Loucy (cell line): ENCODE data around the gene LRP10.

Source experiments
- H2AFZ ChIP-seq: fragments of 200-600 bp; sonication (generic); 2 replicates; pipeline ENCODE4 v1.6.0; 2016; ENCODE audit warnings: antibody characterized with exemption, mild to moderate bottlenecking, low read length, moderate library complexity
- H3F3A ChIP-seq: fragments of 200-600 bp; 2 replicates; pipeline ENCODE4 v1.6.0; 2016; ENCODE audit warnings: antibody characterized with exemption, low read depth, mild to moderate bottlenecking
- H3K27me3 ChIP-seq: fragments of 200-600 bp; sonication (generic); 2 replicates; pipeline ENCODE4 v1.6.1; 2014; ENCODE audit warnings: low read length, mild to moderate bottlenecking; ENCODE audit not compliant: insufficient read depth, poor library complexity, severe bottlenecking
- H3K36me3 ChIP-seq: fragments of 200-600 bp; sonication (generic); 2 replicates; pipeline ENCODE4 v1.6.1; 2016; ENCODE audit warnings: low read length; ENCODE audit not compliant: insufficient read depth
- H3K4me1 ChIP-seq: fragments of 200-600 bp; sonication (generic); 2 replicates; pipeline ENCODE4 v1.5.1; 2014; ENCODE audit warnings: low read length, mild to moderate bottlenecking; ENCODE audit not compliant: insufficient read depth, poor library complexity, severe bottlenecking
- H3K4me2 ChIP-seq: fragments of 200-600 bp; sonication (generic); 2 replicates; pipeline ENCODE4 v1.6.0; 2014; ENCODE audit warnings: antibody characterized with exemption, low read length, low read depth, mild to moderate bottlenecking; ENCODE audit not compliant: poor library complexity, severe bottlenecking
- H3K4me3 ChIP-seq: fragments of 200-600 bp; sonication (generic); 2 replicates; pipeline ENCODE4 v1.5.1; 2014; ENCODE audit warnings: low read length, mild to moderate bottlenecking, mixed read lengths; ENCODE audit not compliant: poor library complexity, severe bottlenecking
- H3K79me2 ChIP-seq: fragments of 200-600 bp; sonication (generic); 2 replicates; pipeline ENCODE4 v1.6.1; 2014; ENCODE audit warnings: low read length; ENCODE audit not compliant: insufficient read depth
- H3K9ac ChIP-seq: fragments of 200-600 bp; sonication (generic); 2 replicates; pipeline ENCODE4 v1.6.0; 2014; ENCODE audit warnings: mild to moderate bottlenecking, low read depth, low read length, moderate library complexity; ENCODE audit not compliant: poor library complexity, severe bottlenecking
- H3K9me2 ChIP-seq: fragments of 200-600 bp; sonication (generic); replicated peaks from 2 replicates; pipeline ENCODE4 v1.6.1; 2016; ENCODE audit warnings: low read depth, low read length, mixed read lengths
- H3K9me3 ChIP-seq: fragments of 200-600 bp; sonication (generic); 2 replicates; pipeline ENCODE4 v1.6.1; 2014; ENCODE audit warnings: mild to moderate bottlenecking, antibody characterized with exemption, low read length, low read depth; ENCODE audit not compliant: insufficient read depth
- H4K20me1 ChIP-seq: fragments of 200-600 bp; sonication (generic); 2 replicates; pipeline ENCODE4 v1.6.0; 2014; ENCODE audit warnings: antibody characterized with exemption, low read length, mild to moderate bottlenecking; ENCODE audit not compliant: insufficient read depth, poor library complexity, severe bottlenecking
- EZH2phosphoT487 ChIP-seq: fragments of 200-600 bp; IDR thresholded peaks from 2 replicates; pipeline ENCODE4 v1.6.1; 2018; ENCODE audit warnings: antibody characterized with exemption, mild to moderate bottlenecking, moderate library complexity, borderline replicate concordance
- TF ChIP-seq, protein P1 (sequence below): fragments of 200-600 bp; sonication (generic); conservative IDR thresholded peaks from 2 replicates; pipeline ENCODE4 v1.5.1; 2014; ENCODE audit warnings: mild to moderate bottlenecking, antibody characterized with exemption, low read length

LRP10 gene

GRCh38 chr14:22906073-22906472 lies 34.5 kb downstream of the LRP10 start:
- Histone ChIP-seq H3K36me3 (peaks cover 64% of the 10 kb centered on the region; the same call in 1 of the 2 replicates), H3K79me2 (0 out of 2 replicates have a peak, but pooled peaks cover under 1% of the 10 kb centered on the region), H3K4me1 (no peaks in the 10 kb centered on the region), H3K4me2 (no peak overlapping the region), H3K27me3 (no peaks in the 10 kb centered on the region), H3F3A (no peaks in the 10 kb centered on the region), H3K9ac (no peak overlapping the region), H2AFZ (no peak overlapping the region), H3K9me3 (no peaks in the 10 kb centered on the region), H3K9me2 (no peaks in the 10 kb centered on the region), H3K4me3 (no peak overlapping the region), H4K20me1 (no peaks in the 10 kb centered on the region)
- TF ChIP-seq, protein P1, sequence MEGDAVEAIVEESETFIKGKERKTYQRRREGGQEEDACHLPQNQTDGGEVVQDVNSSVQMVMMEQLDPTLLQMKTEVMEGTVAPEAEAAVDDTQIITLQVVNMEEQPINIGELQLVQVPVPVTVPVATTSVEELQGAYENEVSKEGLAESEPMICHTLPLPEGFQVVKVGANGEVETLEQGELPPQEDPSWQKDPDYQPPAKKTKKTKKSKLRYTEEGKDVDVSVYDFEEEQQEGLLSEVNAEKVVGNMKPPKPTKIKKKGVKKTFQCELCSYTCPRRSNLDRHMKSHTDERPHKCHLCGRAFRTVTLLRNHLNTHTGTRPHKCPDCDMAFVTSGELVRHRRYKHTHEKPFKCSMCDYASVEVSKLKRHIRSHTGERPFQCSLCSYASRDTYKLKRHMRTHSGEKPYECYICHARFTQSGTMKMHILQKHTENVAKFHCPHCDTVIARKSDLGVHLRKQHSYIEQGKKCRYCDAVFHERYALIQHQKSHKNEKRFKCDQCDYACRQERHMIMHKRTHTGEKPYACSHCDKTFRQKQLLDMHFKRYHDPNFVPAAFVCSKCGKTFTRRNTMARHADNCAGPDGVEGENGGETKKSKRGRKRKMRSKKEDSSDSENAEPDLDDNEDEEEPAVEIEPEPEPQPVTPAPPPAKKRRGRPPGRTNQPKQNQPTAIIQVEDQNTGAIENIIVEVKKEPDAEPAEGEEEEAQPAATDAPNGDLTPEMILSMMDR, result no peak
- no peak for TF ChIP-seq EZH2phosphoT487

DNA sequence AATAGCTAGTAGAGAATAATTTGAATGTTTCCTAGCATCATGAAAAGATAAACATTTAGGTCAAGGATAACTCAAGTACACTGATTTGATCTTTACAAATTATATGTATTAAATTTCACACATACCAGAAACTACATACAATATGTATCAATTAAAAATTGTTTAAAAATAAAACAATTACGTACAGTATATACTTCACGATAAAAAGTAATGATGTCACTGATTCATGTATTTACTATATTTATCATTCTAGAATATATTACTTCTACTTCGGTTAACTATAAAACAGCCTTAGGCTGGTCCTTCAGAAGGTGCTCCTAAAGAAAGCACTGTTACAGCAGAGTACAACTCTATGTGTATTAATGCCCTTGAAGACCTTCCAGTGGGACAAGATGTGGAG lies 35.9 kb downstream of the LRP10 start:
- TF ChIP-seq, protein P1, result no peak
- no peak for TF ChIP-seq EZH2phosphoT487
- Histone ChIP-seq H3K4me1 (no peaks in the 10 kb centered on the region), H2AFZ (no peak overlapping the region), H3K27me3 (no peaks in the 10 kb centered on the region), H3K9ac (no peak overlapping the region), H3K79me2 (peaks cover 14% of the 10 kb centered on the region; the same call in 1 of the 2 replicates), H3F3A (no peaks in the 10 kb centered on the region), H3K9me2 (no peaks in the 10 kb centered on the region), H3K4me2 (no peak overlapping the region), H3K4me3 (no peak overlapping the region), H4K20me1 (peaks cover 6% of the 10 kb centered on the region), H3K9me3 (no peaks in the 10 kb centered on the region), H3K36me3 (peaks cover 51% of the 10 kb centered on the region; the same call in 1 of the 2 replicates)

DNA sequence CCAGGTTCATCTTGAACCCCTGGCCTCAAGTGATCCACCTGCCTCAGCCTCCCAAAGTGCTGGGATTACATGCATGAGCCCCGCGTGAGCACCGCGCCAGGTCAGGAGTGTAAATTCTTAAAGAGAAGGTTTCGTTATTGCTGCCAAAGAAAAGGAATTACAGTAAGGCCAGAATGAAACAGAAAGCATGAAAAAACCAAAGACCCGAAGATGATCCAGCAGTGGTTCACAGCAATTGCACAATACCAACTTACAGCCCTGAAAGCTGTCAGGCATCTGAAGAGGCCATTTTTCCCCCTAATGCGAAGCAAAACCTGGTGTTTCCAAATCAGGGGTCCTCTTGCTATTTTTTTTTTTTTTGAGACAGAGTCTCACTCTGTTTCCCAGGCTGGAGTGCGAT lies 37.1 kb downstream of the LRP10 start:
- H3K9ac ChIP-seq, result no peak overlapping the region
- no peaks in the 10 kb centered on the region for H3K9me3 ChIP-seq
- no peak for TF ChIP-seq EZH2phosphoT487
- TF ChIP-seq, protein P1, result no peak
- H4K20me1 ChIP-seq, result peaks cover 6% of the 10 kb centered on the region
- H3K36me3 ChIP-seq, result peaks cover 43% of the 10 kb centered on the region; the same call in 1 of the 2 replicates
- H3K27me3 ChIP-seq, result no peaks in the 10 kb centered on the region
- no peaks in the 10 kb centered on the region for H3K4me1 ChIP-seq
- no peak overlapping the region for H3K4me3 ChIP-seq
- no peak overlapping the region for H2AFZ ChIP-seq
- no peaks in the 10 kb centered on the region for H3K9me2 ChIP-seq
- H3F3A ChIP-seq, result no peaks in the 10 kb centered on the region
- peaks cover 22% of the 10 kb centered on the region; the same call in 1 of the 2 replicates for H3K79me2 ChIP-seq
- H3K4me2 ChIP-seq, result no peak overlapping the region
